HG03095 (cell line): ENCODE measurements around the gene PLXNA2.

Source experiments
- ATAC-seq: cut with Tn5 transposase; IDR thresholded peaks from one replicate; pipeline ENCODE4 v1.9.1; 2021; ENCODE audit warnings: moderate library complexity; ENCODE audit not compliant: unreplicated experiment

The PLXNA2 gene

GRCh38 chr1:208183977-208184911, 59.9 kb downstream of the PLXNA2 start:
- ATAC-seq: no peak

- ATAC-seq: no peak
Measured at GRCh38 chr1:208182880-208183645, 61.1 kb downstream of the PLXNA2 start.

GRCh38 chr1:208181364-208181763, 62.8 kb downstream of the PLXNA2 start:
- ATAC-seq: no peak

DNA sequence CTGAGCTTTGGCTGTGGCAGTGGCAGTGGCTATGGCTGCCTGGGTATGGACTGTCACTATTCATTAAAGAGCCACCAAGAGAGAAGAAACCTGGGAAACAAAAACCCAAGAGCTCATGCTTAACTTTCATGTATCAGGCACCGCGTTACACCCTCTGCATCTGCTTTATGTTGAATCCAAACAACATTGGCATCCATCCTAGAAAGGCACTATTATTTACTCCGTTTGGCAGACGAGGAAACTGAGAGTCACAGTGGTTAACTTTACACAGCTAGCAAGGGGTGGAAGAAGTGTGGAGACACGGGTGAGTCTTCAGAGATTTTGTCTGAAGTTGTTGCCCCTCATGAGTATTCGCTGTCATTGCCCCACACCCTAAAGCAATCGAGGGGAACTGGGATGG, 63.8 kb downstream of the PLXNA2 start:
- ATAC-seq: no peak

DNA sequence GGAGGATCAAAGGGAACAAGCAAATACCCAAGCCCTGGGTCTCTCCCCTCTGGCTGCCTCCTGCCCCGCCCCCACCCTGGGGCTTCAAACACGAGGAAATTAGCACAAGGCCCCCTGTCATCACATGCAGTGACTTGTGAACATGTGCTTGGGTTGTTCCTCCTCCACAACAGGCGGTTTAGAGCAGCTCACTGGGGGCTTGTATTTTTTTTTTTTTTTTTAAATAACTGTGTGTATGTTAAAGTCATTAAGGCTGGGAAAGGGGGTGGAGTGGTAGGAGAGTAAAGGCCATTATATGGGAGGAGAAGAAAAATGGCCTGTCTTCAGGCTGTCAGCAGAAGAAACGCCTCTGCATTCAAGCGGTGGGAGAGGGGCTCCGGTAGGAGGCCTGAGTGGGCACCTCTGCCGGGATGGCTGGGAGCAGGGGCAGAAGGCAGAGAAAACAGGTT, 64.2 kb downstream of the PLXNA2 start:
- no peak for ATAC-seq

DNA sequence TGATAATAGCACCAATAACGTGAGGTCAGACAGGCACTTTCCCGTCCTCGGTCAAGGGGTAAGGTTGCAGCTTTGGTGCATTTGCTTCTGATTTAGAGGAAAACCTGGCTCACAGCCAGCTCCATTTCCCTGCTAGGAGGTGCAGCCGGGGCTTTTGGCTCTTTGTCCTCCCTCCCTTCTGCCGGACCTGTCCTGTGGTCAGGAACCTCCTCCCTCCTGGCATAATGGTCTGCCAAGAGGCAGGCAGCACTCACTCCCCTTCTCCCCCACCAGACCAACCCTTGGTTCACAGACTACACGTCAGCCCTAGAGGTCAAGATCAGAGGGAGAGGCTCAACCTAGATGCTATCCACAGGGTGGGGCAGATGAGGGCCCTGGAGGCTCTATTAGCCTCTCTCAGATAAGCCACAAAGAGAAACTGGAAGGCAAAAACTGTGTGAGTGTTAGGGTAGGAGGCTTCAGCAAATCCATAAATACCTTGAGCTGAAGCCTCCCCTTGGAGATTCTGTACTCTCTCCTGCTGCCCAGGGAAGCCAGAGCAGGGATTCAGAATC, 64.8 kb downstream of the PLXNA2 start:
- no peak for ATAC-seq

DNA sequence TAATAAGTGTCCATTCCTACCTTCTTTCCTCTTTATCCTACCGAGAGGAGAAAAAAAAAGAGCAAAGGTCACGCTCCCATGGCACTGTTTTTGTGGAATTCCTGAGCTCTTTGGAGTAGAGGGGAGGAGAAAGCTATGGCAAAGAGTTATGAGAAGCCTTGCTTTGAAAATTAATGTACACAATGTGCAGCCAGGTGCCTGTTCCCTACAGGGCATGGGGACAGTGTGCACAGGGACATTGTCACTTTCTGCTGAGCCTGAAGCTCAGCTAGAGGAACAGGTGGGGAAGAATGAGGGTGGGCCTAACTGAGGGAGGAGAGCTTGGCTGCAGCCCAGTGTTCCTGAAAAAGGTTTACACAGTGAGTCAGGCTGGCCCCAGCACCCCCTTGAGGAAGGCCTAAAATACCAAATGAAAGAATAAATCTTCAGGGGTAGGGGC, 66.1 kb downstream of the PLXNA2 start:
- ATAC-seq: no peak

DNA sequence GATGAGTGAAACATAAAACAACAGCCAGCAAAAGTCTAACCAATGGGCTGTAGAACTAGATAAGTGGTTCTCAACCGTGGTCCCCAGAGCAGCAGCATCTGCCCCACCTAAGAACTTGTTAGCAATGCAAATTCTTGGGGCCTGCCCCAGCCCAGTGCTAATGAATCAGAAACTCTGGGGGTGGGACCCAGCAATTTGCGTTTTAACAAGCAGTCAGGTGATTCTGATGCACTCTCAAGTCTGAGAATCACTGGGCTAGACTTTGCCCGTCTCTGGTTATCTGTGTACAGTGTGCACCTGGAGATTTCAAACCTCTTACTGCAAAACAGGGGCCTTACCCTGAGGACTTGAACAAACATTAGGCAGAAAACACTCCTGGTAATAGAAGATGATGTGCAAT, 66.5 kb downstream of the PLXNA2 start:
- ATAC-seq: peak; percentile 85

- no peak for ATAC-seq
Measured at GRCh38 chr1:208176649-208177048, 67.5 kb downstream of the PLXNA2 start.

DNA sequence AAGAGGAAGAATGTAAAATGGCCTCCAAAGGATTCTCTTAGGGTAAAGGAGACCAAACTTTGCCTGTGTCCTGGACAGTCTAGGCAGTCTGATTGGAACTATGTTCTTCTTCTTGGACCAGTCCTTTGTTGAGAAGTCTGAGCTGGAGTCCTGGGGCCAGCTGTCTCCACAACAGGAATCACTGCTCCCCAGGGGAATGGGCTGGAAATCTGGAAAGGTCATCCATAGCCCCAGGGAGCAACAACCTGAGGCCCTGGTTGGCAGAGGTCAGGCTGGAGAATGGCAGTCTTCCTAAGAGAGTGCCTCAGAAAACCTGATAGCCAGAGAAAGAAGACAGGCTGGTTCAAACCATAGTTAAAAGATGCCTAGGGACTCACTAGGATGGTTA, 68.7 kb downstream of the PLXNA2 start:
- ATAC-seq: no peak

GRCh38 chr1:208174731-208175507, 69.3 kb downstream of the PLXNA2 start:
- no peak for ATAC-seq

DNA sequence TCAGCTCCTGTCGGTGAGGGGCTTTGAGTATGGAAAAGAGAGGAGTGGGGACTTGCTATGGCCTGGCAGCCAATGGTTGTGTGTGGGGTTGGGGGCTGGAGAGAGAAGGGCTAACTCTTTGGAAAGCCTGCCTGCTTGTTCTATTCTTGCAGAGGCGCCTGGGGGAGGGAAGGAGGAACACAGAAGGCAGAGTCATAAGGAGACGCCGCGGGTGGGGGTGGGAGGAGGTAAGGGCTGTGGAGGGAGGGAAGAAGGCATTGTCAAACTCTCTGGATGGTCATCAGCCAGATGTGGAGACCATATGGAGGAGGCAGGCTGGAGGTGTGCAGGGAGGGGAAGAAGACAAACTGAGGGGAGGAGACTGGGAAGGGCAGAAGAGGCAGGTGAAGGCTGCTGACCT, 70.0 kb downstream of the PLXNA2 start:
- no peak for ATAC-seq

- ATAC-seq: no peak
Measured at GRCh38 chr1:208173749-208174148, 70.4 kb downstream of the PLXNA2 start.

DNA sequence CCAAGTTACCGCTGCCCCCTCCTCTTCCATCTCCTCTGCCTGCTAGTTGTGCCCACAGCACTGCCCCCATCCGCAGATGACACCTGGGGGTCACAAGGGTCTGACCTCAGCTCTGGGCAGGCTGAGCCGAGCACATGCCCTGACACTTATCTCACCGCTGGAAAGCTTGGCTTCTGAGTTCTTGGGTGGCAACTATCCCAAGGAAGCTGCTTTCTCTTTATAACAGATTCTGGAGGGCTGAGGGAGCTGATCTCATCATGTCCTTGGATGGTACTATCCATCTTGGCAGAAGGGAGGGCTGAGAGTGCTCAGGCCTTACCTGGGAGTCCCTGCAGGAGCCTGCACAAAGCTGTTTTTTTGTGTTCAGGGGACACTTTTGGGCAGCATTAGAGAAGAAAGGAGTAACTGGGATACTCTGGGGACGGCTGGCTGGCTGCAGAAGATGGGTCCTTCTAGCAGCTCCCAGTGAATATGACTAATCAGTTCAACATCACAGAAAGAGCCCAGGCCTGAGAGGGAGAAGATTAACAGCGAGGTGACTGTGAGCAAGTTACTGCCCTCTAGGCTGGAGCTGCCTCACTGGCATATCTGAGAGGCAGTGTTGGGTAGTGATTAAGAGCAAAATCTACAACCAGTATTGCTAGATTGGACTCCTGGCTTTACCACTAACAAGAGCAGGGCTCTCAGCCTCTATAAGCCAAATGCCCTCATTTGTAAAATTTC, 71.6 kb downstream of the PLXNA2 start:
- no peak for ATAC-seq

DNA sequence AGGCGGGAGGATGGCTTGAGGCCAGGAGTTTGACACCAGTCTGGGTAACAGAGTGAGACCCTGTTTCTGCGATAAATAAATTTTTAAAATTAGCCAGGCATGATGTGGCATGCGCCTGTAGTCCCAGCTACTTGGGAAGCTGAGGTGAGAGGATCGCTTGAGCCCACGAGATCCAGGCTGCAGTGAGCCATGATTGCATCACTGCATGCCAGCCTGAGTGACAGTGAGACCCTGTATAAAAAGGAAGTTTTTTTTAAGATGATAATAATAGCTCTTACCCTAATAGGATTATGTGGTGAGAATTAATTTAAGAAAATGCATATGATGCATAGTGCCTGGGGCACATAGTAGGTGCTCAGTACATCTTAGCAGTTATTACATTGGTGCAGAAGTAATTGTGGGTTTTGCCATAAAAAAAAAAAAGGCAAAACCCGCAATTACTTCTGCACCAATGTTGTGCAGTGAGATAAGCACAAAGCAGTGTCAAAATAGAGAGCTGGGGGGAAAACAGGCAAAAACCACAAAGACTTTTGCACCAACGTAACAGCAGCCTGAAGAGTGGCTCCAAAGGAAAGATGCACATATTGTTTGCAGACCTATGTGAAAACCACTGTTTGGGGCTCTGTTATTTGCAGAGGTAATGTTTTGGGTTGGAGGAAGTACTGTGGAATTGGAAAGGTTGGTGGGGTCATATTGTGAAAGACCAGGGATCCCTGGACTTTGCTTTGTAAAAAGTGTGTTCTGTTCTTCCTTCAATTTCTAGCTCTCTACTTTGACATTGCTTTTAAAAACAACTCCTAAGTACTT, 72.4 kb downstream of the PLXNA2 start:
- ATAC-seq: no peak

DNA sequence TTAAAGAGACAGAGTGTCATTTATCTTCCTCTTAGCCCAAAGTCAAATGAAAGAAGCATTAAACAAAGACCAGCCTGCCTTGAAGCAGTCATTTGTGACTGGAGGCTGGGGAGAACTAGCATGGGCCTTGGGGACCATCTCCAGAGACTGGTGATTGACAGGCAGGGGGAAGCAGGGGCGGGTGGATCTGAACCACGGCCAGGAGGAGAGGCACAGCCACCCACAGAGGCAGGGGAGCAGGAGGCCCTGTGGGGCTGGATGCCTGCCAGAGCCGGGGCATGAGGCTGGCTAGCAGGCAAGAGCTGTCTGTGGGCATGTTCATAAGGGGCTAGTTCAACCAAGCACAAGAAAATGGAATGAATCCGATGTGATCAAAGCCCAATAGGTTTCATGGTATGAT, 73.9 kb downstream of the PLXNA2 start:
- no peak for ATAC-seq

DNA sequence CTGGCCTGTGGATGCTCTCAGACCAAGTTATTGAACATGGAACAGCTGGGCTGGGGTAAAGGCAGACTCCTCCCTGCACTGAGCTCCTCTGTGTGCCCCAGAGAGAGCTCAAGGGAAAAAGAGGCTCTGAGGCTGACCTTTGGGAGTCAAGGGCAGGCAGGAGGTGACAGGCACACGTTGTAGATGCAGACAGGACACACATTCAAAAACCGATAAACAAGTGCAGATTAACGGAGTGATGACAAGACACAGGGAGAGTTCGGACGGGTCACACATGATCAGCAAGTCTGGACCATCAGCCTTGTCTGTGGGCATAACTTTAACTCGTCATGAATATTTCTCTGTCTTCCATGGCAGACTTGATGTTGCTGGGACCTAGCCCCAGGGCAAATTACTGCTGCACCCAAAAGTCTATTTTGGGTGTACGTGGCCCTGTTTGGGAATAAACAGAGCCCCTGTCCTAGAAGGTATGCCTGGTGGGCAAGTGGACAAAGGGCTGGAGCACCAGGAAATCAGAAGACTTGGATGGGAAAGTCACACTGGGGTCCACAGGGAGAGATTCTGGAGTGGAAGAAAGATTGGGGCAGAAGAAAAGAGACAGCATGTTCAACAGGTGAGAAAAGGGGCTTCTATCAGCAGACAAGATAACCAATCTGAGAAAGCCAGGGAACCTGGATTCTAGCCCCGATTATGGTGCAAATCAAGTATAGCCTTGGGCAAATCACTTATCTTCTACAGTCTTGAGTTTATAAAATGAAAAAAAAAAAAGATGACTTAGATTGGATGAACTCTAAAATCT, 74.9 kb downstream of the PLXNA2 start:
- no peak for ATAC-seq

- no peak for ATAC-seq
Measured at GRCh38 chr1:208167261-208167869, 76.8 kb downstream of the PLXNA2 start.
